ENCODE data around the gene ZNF350.

Gene ZNF350

GRCh38 chr19:52007451-52007805, 20.8 kb upstream of the ZNF350 start:
- TF ChIP-seq REST (IDR thresholded peaks at IDR 0.05; ENCODE audit: insufficient read depth in 1 of 2, low read depth in 2 of 2, low read length in 2 of 2), result no peak
- no peak for TF ChIP-seq FOXP2 (optimal IDR thresholded peaks at IDR 0.05; ENCODE audit: borderline replicate concordance, extremely low read depth, extremely low read length, insufficient read depth)
- TF ChIP-seq SIN3A (IDR thresholded peaks at IDR 0.05; ENCODE audit: borderline replicate concordance, insufficient read depth, low read length), result no peak
- TF ChIP-seq POLR2AphosphoS5 (IDR thresholded peaks at IDR 0.05; ENCODE audit: low read depth, low read length), result no peak
- no peak for TF ChIP-seq TAF1 (IDR thresholded peaks at IDR 0.05; ENCODE audit: borderline replicate concordance, insufficient read depth, low read length)

GRCh38 chr19:51994048-51994644, 7.5 kb upstream of the ZNF350 start:
- no peak for TF ChIP-seq FOXP2 (optimal IDR thresholded peaks at IDR 0.05; ENCODE audit: borderline replicate concordance, extremely low read depth, extremely low read length, insufficient read depth)
- TF ChIP-seq SIN3A (IDR thresholded peaks at IDR 0.05; ENCODE audit: borderline replicate concordance, insufficient read depth, low read length), result no peak
- no peak for TF ChIP-seq TAF1 (IDR thresholded peaks at IDR 0.05; ENCODE audit: borderline replicate concordance, insufficient read depth, low read length)
- no peak for TF ChIP-seq REST (IDR thresholded peaks at IDR 0.05; ENCODE audit: insufficient read depth in 1 of 2, low read depth in 2 of 2, low read length in 2 of 2)
- TF ChIP-seq POLR2AphosphoS5 (IDR thresholded peaks at IDR 0.05; ENCODE audit: low read depth, low read length), result no peak

GRCh38 chr19:51993422-51993821, 6.8 kb upstream of the ZNF350 start:
- TF ChIP-seq REST (IDR thresholded peaks at IDR 0.05; ENCODE audit: insufficient read depth in 1 of 2, low read depth in 2 of 2, low read length in 2 of 2) (no peak), SIN3A (IDR thresholded peaks at IDR 0.05; ENCODE audit: borderline replicate concordance, insufficient read depth, low read length) (no peak), POLR2AphosphoS5 (IDR thresholded peaks at IDR 0.05; ENCODE audit: low read depth, low read length) (no peak), TAF1 (IDR thresholded peaks at IDR 0.05; ENCODE audit: borderline replicate concordance, insufficient read depth, low read length) (no peak), FOXP2 (optimal IDR thresholded peaks at IDR 0.05; ENCODE audit: borderline replicate concordance, extremely low read depth, extremely low read length, insufficient read depth) (no peak)

- no peak for TF ChIP-seq REST (IDR thresholded peaks at IDR 0.05; ENCODE audit: insufficient read depth in 1 of 2, low read depth in 2 of 2, low read length in 2 of 2)
- TF ChIP-seq SIN3A (IDR thresholded peaks at IDR 0.05; ENCODE audit: borderline replicate concordance, insufficient read depth, low read length), result no peak
- no peak for TF ChIP-seq FOXP2 (optimal IDR thresholded peaks at IDR 0.05; ENCODE audit: borderline replicate concordance, extremely low read depth, extremely low read length, insufficient read depth)
- no peak for TF ChIP-seq TAF1 (IDR thresholded peaks at IDR 0.05; ENCODE audit: borderline replicate concordance, insufficient read depth, low read length)
- TF ChIP-seq POLR2AphosphoS5 (IDR thresholded peaks at IDR 0.05; ENCODE audit: low read depth, low read length), result no peak
Observed at GRCh38 chr19:51983361-51983760, 3.3 kb downstream of the ZNF350 start.
